DMS114 treated with DMSO at 0.1 percent for 48 hours (cell line): ENCODE data around the gene IRX6.

Source experiments
- DNase-seq: peaks from one replicate; lab custom pipeline; 2025; ENCODE audit not compliant: unreplicated experiment; lab: John Stamatoyannopoulos, UW

The IRX6 gene

DNA sequence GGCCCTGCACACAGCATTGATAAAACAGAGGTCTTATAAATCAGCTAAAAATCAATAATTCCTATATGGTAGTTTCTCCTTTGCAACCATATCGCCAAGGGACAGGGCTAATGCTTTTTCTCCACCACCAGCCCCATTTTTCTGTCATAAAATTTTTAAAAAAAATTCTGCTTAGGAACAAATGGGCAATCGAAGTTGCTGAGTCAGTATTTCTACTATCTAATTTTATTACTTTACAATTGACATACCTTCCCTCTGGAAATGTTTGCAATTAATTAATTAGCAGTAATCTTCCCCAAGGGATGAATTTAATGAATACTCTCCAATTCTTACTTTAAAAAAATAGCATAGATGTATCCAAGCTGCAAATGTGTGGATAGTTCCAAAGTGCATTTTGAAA lies 1.7 kb upstream of the IRX6 start:
- DNase-seq: no peak

DNA sequence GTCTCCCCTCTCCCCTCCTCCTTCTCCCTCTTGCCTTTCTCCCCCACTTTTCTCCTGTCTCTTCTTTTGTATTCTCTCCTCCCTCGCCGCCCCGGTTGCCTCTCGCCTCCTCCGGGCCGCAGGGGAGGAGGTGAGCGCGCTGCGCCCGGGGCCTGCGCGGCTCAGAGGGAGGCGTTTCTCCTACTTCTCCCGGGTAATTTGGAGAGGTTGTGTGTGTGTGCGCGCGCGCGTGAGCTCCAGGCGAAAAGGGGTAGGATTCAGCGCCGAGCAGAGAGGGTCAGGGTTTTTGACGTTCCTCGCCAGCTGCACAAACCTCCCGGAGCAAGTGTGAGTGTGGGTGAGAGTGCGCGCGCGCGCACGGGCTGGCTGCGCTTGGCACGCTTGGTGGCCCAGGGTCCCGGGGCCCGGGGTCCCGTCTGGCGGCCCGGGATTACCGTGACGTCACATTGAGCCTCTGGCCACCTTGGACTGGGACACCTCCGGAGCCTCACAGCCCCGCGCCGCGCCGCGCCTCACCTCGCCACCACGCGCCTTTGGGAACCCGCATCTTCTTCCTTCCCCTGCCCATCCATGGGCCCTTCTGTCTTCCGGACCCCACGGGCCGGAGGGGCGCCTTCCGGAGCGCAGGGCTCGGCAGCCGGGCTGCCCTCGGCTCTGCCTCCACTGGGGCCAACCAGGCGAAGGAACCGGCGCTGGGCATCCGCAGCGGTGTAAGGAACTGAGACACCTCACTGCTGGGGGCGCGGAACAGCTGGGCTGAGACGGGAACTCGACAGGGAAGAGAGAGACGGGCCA lies 479 bp downstream of the IRX6 start:
- DNase-seq: peak; percentile 14

DNA sequence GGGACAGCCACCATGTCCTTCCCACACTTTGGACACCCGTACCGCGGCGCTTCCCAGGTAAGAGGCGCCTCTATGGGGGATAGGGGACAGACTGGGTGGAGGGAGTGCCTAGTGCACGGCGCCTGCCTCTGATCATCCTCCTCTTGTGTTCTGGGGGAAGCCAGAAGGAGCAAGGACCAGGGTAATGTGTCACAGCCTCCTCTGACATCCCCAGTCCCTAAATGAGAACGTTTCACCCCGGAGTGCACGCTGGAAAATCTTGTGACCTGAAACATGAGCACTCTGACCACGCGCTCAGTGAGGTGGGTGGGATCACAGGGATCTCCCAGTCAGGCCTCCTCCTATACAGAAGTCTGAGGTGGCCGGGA lies 1.1 kb downstream of the IRX6 start:
- no peak for DNase-seq

DNA sequence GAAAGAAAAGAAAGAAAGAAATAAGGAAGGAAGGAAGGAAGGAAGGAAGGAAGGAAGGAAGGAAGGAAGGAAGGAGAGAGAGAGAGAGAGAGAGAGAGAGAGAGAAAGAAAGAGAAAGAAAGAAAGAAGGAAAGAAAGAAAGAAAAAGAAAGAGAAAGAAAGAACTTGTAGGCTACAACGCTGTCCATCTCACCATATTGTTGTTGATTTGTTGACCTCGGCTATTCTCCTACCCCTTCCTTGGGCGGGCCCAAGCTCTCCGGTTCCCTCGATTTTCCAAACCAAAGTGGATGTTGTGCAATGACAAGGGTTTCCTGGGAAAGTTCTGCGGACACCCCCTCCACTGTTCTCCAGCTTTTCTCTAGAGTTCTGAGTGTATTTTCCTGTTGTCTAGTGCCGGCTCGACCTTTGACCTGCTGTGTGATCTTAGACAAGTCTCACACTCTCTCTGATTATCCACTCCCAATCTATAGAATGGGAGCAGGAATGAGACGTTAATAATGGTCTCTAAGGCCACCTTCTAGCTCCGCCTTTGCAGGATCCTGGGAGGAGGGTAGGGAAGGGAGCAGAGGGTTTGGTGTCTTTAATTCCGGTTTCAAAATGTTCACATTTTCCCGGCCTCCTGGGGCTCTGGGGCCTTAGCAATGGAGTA lies 1.6 kb downstream of the IRX6 start:
- no peak for DNase-seq

DNA sequence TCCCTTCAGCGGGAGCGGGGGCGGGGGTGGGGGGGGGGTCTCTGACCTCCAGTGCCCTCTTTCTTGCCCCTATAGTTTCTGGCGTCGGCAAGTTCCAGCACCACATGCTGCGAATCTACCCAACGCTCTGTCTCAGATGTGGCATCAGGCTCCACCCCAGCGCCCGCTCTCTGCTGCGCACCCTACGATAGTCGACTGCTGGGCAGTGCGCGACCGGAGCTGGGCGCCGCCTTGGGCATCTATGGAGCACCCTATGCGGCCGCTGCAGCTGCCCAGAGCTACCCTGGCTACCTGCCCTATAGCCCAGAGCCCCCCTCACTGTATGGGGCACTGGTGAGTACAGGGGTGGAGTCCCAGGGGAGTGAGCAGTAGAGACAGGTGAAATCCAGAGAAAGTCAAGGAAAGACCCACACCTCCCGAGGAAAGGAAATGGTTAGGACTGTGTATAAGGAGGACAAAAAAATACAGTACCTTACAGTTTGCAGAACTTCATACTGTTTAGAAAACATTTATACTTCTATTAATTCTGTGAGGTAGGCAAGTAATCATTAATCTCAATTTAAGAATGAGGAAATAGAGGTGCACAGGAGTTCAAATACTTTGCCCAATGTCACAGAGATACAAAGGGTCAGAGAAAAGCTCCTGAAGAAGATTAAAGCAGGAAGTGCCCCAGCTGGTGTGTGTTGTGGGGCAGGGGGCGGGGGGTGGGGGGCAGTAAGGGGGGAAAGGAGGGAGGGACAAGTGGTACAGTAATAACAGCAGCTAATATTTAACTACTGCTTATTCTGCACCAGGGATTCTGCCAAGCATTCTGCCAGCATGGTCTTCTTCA lies 2.5 kb downstream of the IRX6 start:
- DNase-seq: no peak

DNA sequence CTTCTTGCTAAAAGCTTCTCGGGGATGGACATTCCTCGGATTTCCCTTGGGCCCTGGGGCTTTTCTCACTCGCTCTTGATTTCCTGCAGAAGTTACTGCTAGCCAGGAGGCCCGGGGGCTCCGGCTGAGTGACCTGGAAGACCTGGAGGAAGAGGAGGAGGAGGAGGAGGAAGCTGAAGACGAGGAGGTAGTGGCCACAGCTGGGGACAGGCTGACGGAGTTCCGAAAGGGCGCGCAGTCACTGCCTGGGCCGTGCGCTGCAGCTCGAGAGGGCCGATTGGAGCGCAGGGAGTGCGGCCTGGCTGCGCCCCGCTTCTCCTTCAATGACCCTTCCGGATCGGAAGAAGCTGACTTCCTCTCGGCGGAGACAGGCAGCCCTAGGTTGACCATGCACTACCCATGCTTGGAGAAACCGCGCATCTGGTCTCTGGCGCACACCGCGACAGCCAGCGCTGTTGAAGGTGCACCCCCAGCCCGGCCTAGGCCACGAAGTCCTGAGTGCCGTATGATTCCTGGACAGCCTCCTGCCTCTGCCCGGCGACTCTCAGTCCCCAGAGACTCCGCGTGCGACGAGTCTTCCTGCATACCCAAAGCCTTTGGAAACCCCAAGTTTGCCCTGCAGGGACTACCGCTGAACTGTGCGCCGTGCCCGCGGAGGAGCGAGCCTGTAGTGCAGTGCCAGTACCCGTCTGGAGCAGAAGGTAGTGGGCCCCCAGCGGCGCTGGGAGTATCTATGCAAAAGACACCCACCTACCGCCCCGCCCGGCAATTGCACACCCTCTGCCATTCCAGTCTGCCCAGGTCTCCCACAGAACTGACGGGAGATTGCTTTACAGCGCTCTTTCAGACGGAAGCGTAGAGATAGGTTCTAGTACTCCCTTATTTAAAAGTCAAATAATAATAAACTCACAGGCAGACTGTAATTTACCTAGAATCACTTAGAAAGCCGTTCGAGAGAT lies 4.9 kb downstream of the IRX6 start:
- DNase-seq: no peak

DNA sequence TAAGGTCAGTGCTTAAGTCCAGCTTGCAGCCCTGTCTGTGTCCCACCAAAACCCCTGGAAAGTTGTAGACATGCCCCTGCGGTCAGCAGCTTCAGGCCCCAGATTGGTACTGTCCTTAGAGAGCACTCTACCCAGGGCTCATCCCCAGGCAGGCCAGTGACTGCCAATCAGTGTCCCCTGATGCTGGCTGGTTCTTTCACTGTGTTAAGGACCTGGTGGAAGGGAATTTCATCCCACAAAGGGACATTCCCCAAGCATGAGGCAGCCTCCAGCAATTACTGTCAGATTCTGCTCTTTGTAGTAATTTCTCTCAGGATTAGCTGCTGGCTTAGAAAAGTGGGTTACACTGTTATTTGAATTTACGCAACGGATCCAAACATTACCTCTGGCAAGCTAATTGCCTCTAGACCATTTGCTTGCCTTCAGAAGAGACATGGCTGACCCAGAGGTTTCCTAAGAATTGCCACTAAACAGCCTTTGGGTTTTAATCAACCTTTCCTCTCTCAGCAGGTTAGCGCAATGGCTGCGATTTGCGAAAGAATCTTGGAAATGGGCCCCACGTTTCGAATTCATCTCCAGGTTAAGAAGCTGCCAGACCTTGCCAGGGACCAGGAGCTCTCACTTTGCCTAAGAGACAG lies 5.9 kb downstream of the IRX6 start:
- no peak for DNase-seq

DNA sequence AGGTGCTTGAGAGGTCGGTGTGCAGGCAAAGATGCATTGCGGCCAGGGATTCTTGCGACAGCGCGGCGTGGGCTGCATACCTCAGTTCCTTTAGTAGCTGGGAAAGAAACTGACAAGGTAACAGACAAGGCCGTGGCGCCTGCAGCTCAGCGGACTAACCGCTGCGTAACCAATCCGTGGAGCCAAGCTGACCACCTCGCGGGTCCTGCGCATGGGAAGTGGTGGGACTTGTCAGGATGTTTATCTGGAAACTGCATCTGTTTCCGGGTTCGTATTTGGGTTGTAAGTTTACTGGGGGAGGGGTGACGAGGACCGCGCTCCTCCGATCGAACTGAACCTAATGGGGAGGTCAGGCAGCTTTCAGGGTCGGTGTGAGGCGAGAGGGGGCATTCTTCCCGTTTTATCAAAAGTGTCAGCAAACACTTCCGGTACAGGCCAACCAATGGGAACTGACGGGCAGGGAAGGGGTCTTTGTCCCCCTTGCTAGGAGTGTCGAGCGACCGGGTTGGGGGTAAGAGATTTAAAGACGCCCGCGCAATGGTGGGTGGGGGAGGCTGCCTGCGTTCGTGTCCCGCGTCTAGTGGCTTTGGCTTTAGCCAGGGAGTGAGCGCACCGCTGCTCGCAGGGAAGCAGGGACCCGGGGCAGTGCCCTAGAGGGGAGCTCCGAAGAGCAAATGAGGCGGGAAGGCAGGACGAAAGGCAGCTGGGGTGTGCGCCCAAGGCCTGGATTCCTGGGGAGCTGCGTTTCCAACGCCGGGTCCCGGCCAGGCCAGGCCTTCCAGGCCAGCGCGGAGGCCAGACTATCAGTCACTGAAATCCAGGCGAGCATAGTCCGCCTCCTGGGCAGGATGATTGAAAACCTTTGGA lies 7.0 kb downstream of the IRX6 start:
- DNase-seq: no peak

DNA sequence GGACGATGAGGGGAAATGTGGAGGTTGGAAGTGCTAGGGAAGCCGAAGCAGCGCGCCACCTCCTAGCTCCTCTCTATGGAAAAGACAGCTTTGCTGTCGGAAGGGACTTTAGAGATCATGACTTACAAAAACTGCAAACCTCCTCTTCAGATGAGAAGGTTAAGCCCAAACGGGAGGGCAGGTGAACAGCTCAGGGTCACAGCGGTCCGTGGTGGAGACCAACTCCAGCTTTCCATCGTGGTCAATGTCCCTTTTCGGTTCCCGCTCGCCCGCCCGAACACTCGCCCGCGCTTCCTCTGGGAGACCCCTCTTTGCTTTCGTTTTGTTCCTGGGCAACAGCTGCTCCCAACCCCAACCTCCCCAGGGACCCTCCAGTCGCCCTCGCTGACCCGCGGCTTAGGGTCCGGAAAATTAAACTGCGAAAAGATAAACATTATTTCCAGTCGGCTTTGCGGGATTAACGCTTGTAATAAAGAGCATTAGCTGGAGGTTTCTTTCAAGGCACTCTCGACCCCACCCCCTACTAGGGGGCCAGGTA lies 7.7 kb downstream of the IRX6 start:
- DNase-seq: no peak

DNA sequence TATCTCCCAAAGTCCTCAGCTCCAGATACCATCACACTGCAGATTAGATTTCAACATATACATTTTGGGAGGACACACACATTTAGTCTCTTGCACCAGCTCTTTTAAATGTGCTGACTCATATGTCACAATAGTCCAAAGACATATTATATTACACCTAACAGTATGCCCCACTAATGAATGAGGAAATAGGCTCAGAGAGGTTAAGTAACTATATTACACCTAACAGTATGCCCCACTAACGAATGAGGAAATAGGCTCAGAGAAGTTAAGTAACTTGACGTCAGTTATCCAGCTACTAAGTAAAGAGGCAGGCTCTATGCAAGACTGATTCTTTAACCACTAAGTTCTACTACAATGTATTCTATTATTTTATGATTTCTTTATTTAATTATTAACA lies 9.7 kb downstream of the IRX6 start:
- no peak for DNase-seq

DNA sequence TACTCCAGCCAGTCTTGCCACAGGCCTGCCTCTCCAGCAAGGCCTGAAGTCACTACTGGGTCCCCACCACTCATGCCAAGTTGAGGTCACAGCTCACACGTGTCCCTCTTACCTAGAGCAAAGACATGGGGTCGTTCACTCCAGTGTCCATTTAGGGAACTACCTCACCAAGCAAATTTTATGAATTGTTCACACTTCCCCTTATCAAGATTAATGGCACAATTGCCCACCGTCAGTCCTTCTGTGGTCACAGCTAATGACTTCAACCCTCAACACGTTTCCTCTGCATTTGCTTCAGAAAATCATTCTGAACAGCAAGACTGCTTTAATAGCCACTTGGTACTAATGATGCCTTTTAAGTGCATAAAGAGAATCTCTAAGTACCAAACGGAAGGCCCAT lies 14.6 kb downstream of the IRX6 start:
- no peak for DNase-seq

DNA sequence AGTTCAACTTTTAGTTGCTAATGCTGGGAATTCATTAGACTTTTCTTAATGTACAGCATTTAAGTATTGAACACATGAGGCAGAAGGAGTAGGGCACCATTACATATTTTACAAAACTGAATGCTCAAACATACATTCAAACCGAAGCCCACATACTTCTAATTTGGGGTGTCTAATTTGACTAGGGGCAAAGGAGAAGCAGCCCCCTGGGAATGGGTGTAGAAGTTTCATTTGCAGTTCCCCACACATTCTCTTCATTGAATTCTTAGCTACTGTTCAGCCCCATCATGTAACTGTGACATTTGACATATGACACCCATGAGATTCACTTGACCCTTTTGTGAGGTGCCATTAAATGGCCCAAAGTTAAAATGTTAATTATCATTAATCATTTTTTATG lies 16.4 kb downstream of the IRX6 start:
- DNase-seq: no peak

DNA sequence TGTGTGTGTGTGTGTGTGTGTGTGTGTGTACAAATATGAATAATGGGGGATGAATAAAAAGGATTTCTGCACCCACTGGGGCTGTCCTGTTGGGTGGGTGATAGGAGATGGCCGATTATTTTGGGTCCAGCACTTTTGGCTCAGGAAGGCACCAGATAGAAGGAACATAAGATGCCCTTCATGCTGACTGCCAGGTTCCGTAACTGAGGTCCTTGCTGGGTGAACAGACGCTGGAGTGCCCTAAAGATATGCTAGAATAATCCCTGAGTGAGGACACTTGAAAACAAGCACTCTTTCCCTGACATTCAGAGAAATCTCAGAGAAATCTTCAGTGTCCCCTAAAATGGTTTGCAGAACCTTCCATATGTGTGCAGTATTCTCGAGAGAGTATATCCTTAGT lies 17.7 kb downstream of the IRX6 start:
- no peak for DNase-seq

DNA sequence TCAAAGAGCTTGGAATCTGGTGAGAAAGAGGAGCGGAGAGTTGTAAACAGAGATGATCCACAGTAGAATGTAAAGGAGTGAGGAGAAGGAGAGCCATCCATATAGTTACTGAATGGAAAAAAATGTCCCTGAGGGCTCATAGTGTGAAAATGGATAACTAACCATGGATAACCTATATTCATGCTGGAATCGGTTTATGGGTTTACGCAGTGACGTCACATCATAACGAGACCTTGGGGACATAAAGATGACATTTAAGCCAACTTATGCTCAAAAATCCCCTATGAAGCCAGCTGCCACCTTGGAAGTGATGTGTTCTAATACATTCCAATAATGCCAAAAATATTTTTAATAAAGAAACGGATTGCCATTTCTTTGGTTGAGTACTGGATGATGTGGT lies 22.5 kb downstream of the IRX6 start:
- DNase-seq: no peak

DNA sequence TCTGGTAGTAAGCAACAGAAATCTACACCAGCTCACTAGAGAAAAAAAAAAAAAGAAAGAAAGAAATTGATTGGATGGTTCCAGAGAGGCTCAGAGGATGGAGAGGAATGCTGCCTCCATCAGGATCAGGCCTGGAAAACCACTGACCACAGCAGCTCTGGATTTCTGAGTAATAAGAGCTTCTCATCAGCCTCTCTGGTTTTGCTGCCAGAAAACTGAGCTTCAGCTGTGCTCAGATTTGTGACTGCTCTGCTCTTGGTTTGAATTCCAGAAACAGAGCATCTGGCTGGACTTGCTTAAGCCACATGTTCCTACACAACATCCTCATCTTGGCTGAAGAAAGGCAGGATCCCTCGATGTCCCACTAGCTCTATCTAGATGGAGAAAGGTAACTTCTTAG lies 25.9 kb downstream of the IRX6 start:
- DNase-seq: no peak

DNA sequence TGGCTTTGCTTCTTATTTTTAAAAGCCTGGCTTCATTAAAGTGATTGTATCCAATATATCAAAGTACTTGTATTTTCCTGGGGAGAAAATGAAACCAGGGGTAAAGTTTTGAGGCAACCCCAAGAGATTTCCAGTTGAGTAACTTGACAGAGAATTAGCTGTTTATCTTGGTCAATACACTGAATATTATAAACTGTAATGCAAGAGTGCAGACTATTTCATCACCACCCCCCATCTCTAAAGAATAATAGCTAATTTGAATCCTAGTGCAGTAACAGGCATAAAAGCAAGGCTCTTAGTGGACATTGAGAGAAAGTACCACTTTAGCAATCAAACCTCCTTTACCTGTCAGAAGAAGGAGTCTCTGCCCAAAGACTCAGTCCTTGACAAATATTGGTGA lies 27.0 kb downstream of the IRX6 start:
- no peak for DNase-seq

DNA sequence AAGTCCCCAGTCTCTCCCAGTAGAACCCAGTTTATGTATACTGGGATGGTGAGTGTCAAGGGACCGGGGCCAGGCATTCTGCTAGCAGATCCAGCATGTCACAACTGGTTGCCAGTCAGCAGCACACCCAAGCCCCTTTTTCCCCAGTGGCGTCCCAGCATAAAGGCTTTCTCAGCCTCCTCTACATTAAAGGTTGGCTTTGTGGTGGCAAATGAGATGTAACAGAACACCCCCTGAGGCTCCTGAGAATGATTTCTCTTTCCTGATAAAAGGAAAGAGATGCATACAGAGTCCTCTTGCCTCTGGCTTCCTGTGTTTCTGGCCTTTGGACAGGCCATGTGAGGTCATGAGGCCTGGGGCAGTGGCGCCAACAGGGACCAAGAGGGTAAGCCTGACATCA lies 27.9 kb downstream of the IRX6 start:
- no peak for DNase-seq

DNA sequence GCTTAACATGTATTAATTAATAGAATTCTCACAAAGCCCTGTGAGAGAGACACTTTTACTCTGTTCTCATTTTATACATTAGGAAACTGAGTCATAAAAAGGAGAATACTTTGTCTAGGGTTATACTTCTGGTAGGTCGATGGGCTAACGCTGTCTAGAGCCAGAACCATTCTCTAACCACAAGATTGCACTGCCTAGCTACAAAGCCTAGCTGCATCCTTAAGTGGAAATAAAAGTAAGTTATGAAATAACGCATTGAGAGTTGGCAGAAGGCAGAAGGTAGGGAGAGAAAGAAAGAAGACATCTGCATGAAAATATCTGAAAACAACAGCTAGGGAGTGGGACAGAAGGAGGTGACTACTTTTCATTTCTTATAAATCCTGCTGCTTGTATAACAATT lies 33.2 kb downstream of the IRX6 start:
- DNase-seq: no peak

DNA sequence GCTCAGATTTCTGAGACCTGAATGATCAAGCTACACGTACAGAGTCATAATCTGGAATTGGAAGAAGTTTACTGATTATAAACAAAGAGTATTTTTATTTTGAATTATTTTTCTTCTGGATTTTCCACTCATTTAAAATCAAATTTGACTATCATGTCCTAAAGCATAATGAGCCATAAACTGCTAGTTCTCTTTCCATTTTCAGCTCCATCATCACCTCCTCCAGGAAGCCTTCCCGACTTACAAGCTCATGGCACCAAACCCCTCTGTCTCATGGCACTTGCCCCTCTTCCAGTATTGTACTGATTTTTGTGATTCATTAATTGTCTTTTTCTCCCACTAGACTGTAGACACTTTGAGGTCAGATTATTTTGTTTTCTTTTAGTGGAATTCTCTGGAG lies 35.9 kb downstream of the IRX6 start:
- DNase-seq: no peak
